GM18505 (cell line): Measurements from ENCODE around the gene TOX2.

Experiments used
- ATAC-seq: cut with Tn5 transposase; IDR thresholded peaks from one replicate; pipeline ENCODE4 v1.9.1; 2021; ENCODE audit not compliant: unreplicated experiment
- POLR2A ChIP-seq: IDR thresholded peaks from 4 replicates; pipeline ENCODE4 v1.6.1; 2011; ENCODE audit warnings: borderline replicate concordance; ENCODE audit not compliant: insufficient read depth, insufficient read length; ENCODE audit errors: extremely low read depth

Gene TOX2

DNA sequence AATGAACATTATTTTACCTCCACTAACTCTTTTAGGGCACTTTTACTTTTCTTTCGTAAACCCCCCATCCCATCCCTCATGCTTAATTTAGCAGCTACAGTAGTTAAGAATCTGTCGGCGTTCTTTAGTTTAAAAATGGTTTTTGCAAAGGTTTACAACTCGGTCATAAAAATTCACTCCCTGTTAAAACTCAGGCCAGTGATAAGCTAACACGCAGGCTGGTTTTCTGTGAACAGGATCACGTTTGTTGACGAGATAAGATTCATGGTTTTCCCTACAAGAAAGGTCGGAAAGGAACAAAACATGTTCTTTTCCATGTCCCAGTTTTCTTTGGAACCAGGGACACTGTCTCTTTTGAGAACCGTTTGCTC, 101.1 kb downstream of the TOX2 start:
- no peak for TF ChIP-seq POLR2A
- no peak for ATAC-seq

DNA sequence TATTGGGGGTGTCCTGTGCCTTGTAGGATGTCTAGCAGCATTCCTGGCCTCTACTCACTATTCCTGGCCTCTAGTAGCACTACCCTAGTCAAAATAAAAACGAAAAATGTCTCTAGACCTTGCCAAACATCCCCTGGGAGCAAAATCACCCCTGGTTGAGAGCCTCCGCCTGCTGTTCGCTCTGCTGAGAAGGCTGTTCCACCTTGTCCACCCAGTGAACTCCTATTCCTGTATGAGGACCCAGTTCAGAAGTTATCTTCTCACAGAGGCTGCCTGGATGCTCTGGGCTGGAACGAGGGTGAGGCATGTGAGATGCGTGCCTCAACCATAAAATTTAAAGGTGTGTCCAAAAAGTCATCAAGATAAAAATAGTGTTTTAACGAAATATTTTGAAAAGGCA, 101.9 kb downstream of the TOX2 start:
- TF ChIP-seq POLR2A, result no peak
- ATAC-seq, result no peak

DNA sequence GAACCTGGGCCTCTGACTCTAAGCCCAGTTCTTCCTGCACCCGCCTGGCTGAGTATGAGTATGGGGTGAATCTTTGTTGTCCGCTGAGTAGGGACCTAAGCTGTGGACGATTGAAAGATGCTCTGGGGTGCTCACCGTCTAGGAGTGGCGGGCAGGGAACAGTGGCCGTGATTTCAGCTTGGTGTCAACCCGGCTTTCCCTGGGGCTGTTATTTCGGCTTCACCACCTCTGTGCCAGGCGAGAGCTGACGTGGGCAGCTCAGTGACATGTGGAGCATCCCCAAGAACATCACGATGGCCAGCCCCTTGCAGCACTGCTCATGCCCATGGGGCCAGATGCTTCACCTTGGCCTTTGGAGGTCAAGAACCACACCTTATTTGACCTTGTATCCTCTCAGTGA, 102.6 kb downstream of the TOX2 start:
- no peak for ATAC-seq
- no peak for TF ChIP-seq POLR2A

DNA sequence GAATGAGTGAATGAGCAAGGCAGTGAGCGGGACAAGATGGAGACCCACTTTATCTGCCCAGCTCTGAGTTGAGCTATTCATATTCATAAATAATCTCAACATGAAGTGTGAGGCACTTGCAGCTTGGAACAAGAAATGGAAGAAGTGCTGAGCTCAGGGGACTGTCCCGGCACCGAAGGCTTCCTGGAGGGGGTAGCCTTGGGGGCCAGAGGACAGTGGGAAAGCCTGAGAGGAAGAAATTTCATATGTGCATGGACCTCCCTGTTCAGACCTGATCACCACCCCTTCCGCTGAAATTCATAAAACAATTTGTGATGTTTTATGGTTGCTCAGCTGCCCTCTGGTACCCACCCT, 103.2 kb downstream of the TOX2 start:
- ATAC-seq, result no peak
- no peak for TF ChIP-seq POLR2A

DNA sequence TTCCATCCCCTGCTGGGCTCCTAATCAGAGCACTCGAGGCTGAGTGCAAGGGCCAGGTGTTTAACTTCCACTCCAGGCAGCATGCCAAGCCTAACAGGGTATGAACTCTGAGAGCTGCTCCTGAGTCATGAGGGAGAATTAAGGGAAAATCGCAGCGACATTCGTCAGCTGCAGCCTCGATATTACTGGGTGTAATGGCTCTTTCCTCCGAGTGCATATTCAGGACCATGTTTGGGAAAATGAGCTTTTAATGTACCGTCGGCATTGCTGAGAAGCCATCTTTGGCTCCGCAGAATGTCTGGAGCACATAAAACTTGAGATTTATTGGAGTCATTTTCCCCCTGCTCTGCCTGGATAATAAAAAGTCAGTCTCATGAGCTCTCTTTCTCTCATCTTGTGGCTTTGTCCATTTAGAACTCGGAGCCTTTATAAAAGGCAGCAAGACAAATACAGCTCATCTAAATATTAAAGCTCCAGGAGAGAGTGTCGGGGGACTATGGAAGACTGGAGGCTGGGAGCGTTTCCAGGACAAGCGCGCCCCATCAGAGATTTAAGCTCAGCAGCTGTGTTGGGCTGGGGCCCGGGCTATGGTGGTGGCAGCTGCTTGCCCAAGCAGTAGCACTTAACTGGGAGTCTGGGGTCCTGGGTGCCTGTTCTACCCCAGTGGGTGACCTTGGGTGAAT, 103.7 kb downstream of the TOX2 start:
- no peak for TF ChIP-seq POLR2A
- no peak for ATAC-seq

DNA sequence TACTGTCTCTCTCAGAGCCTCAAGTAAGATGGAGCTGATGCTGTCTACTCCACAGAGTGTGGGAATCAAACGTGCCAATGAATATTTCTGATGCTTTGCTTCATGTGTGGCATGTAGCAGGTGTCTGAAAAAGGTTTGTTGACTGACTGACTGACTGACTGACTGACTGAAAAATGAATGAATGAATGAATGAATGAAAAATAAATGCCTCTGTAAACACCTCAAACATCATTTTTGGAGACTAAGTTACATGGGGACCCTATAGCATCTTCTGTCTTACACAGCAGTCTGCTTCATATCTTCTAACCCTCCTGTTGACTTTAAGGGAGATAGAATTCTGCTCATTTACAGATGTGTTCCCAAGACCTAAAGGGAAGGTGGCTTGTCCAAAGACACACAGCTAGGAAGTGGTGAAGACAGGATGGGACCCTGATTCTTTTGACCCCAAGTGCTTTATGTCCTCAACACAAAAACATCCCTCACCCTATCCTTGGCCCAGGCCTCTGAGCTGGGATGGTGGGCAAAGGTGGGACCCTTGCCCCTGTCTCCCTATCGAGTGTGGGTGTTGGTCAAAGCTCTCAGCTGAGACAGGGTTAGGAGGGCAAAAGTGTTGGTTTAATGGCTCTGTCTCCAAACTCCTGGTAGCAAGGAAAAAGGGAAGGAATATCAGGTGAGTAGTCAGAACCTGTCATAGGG, 104.4 kb downstream of the TOX2 start:
- no peak for TF ChIP-seq POLR2A
- ATAC-seq, result no peak

DNA sequence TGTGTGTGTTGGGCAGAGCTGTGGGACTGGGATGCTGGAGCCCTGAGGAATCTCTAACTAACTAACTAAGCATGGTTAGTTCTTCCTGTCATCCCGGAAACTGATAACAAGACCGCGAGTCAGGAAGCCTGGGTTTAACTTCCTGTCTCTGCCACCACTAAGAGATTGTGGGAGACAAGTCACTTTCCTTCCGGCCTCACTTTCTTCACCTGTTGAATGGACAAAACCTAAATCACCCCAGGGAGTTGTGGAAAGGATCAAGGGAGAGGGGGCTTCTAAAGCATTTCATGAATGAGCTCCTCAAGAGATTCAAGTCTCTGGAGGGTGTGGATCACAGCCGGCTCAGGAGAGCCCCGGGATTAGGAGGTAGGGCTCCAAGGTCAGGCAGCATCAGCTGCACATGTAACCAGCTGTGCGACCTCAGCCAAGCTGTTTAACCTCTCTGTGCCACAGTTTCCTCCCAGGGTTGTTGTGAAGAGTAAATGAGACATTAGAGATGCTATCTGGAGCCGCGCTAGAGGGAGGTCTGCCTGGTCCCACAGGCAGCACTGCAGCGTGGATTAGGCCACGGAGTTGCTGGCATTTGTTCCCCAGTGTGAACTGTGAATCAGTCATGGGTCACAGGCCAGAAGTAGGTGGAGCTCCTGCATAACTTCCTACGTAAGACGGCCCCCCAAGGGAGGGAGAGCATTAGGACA, 105.1 kb downstream of the TOX2 start:
- no peak for ATAC-seq
- no peak for TF ChIP-seq POLR2A

DNA sequence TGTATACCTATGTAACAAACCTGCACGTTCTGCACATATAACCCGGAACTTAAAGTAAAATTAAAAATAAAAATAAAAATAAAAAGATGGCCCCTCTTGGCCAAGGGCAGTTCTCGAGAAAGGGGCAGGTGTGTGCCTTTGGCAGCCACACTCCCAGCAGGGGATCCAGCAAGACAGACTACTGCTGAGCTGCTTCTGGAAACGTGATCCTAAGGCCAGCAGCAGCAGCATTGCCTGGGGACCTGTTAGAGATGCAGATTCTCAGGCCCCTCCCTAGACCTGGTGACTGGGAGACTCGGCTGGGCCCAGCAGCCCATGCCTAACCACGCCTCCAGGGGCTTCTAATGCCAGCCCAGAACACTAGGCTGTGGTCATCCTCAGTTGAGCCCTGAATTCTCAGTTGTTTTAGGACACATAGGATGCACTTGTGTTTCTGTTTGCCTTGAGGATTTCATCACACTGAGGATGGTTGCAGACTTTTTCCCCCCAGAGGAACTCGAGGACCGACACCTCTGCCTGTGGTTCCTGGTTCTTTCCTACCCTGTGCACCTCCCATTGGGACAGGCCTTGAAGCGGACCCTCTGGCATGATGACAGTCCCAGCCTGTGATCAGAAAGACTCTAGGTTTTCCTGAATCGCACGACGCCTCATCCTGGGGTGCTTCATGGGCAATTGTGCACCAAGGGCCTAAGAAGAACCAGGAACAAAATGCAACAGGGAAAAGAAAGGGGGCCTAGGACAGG, 105.9 kb downstream of the TOX2 start:
- no peak for ATAC-seq
- no peak for TF ChIP-seq POLR2A

DNA sequence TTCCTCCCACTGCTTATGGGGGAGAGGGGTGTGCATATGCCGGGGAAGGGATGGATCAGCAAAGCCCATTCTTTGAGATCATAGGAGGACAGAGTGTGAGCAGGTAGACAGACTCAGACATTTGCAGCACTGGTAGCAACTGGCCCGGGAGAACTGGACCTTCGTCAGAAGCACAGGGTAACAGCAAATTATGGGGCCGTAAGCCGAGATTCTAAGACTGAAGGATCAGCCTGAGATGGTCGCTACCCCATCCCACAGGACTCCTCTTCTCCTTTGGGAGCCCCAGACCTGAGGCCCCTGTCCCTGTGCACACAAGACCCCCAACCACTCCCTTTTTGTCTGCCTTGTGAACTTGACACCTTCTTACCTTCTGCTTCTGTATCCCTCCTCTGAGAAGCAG, 106.5 kb downstream of the TOX2 start:
- no peak for TF ChIP-seq POLR2A
- ATAC-seq, result no peak

DNA sequence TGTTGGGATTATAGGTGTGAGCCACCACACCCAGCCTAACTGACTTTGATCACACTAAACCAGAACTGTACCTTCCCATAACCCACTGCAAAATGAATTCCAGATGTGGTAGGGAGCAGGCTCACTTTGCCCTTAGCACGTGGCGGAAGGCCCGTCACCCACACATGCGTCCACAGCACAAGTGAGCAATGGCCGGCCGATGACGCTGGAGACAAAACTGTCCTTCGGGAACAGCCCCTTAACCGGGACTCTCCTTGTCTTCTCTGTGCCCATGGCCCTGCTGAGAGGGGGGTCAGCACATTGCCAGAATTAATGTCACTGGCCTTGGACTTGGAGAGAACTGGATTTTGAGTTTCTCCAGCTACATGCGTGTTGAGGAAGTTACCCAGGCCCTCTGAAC, 107.2 kb downstream of the TOX2 start:
- ATAC-seq, result no peak
- no peak for TF ChIP-seq POLR2A

DNA sequence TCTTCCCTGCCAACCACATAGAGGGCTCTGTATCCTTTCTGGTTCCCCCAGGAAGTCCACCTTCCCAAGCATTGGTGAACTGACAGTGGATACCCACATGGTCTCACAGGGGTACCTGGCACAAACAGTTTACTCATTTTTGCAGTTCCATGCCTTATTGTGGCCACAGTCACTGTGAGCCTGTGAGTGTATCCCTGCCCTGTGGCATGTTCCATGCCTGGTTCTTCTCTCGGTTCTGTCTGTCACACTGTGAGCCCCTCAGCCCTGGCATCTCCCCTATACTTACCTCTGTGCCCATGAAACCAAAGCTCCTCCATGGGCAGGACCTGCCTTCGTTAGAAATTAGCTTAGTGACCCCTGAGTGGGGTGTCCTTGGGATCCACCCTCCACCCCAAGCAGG, 107.8 kb downstream of the TOX2 start:
- no peak for ATAC-seq
- no peak for TF ChIP-seq POLR2A

DNA sequence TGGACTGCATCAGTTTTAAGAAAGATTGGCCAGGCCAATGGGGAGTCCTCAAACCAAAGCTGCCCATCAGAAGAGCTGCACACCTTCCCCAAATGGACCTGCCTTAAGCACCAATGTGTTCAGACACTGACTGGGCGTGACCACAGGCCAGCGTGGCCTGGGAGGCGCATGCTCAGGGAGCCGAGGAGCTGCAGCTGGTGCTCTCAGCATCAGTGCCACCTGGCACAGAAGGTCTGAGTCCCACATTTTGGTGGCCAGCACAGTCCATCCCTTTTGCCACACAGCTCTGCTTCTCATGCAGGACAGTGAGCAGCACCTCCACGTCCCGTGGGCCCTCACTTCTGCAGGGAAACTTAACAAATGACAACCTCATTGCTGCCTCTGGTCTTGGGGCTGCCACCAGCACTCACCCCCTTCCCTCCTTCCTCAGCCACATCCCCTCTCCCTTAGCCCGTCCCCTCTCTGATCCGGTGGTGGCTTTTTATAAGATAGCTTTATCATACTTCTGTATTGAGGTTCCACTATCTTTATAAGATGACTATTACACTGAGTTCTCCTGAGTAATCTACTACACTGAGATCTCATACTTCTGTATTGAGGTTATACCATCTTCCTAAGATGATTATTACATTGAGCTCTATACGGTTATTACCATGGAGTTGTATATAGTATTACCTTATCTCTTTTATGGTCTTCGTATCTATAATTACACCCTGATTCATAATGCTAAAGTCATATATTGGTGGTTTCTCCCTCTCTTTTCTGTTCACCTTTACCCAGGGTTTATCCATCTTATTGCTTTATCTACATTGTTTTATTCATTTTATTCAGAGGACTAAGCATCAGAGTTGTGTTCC, 109.1 kb downstream of the TOX2 start:
- TF ChIP-seq POLR2A, result no peak
- ATAC-seq, result no peak

DNA sequence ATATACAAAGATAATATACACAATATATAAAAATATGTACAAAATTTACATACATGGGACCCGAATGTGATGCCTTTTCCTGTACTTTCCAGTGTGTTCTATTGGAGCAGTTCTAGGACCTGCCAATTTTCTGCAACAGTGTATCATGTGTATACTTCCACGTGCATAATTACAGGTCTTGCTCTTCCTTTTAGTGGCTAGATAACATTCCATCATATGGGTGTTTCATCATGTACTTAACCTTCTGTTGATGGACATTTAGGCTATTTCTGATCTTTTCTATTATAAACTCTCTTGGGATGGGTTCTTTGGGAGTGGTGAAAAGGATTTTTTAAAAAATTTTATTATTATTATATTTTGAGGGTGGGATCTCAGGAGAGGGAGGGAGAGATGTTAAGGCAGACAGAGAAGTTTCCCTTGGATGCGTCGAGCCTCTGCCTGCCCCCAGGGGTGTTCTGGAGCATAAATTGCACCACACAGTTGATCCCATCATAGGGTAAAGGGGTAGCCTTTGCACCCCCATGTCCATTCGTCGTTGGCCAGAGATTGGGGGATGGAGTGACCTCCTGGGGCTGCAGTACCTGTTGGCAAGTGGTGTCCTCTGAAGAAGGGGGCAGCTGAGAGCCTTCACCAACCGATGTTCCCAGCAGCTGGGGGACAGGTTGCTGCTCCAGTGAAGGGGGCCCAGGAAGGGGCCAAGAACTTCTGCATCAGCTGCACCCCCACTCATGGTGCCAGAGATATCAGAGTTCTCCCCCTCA, 110.3 kb downstream of the TOX2 start:
- TF ChIP-seq POLR2A, result no peak
- no peak for ATAC-seq

DNA sequence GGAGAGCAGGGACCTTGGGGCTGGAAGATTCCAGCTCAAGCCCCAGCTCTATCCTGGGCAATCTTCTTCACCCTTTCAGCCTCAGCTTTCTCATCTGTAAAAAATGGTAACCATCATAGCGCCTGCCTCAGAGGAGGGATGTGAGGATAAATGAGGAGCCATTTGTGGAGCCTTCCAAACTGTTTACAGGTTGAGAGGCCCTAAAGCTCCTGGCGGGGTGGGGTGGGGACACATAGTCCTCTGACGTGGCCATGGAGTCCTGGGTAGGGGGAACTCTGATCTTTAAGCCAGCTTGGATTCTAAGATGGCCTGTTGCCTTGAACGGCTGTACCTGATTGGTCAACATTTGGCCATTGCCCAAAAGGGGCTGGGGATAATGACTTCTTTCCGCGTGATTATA, 111.1 kb downstream of the TOX2 start:
- TF ChIP-seq POLR2A, result no peak
- ATAC-seq, result no peak
